GM19467 (cell line): Measurements from ENCODE around the gene DDX27.
A peak's percentile ranks its signal among the peaks of the same experiment; 100 is the strongest.
"Not testable (repeated sequence)": the region's sequence is repeated elsewhere in the genome, so short reads cannot be mapped to it uniquely, and the experiment has no call there.

Experiments used
- ATAC-seq: cut with Tn5 transposase; IDR thresholded peaks from one replicate; pipeline ENCODE4 v1.9.1; 2021; ENCODE audit warnings: mild to moderate bottlenecking, moderate library complexity; ENCODE audit not compliant: unreplicated experiment

DDX27 gene

DNA sequence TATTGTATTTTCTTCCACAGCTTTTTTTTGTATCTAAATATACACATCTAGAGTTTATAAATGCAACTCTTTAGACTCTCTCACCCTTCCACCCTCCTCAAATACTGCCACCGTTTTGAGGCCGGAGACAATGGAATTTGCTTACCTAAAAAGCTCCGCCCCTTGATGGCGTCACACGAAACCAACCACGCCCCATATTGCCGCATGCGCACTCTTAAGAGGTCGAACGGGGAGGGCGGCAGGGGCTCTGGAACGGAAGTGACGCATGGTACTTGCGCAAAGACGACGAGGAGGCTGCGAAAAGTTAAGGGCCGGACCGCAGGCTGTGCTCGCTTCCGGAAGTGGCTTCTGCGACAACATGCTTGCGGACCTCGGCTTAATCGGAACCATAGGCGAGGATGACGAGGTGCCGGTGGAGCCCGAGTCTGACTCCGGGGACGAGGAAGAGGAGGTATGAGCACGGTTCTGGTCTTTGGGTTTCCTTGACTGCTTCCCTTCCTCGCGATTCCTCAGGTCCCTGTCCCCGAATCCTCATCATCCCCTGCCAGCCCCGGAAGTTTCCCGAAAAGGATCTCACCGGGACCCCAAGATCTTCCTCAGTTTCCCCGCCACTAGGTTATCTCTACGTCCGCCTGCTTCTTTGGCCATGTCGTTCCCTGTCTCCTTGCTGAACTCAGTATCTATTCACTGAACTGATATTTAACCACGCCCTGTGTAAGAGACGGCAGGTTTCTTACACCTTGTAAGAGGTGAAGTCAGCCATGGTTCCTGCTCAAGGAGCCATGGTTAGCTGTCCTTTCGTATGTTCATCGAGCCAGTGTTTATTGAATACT is at the start of gene DDX27:
DDX27 (plus strand) TSS at position 326 of the 833 bp plus-strand sequence; CDS start at position 359, 33 bp downstream.
- peak; percentile 90 for ATAC-seq

DNA sequence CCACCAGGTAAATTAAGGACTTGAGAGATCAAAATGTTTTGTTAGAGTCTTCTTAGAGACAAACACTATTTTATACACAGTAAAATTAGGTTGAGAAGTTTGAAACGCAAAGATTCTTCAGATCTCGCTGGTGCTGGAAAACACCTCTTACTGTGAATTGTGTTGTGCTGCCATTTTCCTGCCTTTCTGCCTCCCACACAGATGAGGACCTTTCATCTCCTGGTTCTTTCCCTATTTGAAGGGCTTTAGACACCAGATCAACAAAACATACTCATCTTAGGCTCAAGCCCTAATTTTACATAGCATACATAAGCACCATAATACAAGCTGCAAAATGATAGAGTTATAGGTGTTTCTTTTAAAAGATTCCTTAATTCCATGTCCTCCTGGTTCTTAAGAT is 49.7 kb upstream of the DDX27 start:
- ATAC-seq: no peak

DNA sequence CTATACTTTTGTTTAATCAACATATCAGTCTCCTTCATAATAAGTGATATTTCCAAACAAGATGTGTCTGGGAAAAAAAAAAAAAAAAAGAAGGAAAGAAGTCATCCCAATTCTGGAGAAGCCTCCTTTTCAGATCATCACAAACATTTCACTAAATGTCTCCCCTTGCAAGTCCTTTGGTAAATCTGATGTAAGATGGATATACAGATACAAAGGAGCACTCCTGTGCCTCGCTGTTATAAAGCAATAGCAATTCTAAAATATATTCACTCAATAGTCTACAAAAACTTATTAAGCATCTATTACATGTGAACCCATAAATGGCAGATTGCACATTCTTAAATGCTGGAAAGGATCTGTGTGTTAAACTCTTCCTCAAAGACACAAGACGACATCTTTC is 48.5 kb upstream of the DDX27 start:
- no peak for ATAC-seq

DNA sequence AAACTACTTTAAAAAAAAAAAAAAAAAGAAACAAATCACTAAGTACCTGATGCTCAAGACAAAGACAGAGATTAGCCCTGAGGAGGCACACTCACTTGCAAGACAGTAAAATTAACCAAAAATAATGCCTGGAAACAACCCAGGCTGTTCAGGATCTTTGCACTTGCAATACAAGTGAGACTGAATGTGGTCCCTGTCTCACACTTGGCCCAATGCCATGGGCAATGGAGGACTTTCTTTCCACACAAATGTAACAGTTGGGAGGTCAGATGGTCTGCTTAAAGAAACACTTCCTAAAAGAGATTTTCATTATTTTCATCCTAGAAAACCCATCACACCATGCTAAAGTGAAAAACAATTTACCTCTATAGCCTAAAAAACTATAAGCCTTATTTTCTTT is 47.3 kb upstream of the DDX27 start:
- ATAC-seq: no peak

DNA sequence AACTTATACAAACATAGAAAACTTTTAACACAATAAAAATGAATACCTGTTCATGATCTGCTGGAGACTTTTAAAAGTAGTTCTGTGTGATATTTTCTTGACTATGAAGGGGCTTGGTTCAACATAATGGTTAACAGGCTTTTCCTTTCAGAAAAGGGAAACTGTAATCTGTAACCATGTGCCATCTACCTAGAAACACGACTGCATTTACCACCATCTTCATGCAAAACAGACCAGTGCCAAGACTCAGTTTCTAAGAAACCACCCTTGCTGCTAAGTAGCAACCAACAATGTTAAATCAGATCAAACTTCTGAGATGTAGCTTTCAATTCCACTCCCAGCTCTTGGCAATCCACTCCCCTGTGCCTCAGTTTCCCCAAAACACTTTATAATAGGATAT is 46.8 kb upstream of the DDX27 start:
- ATAC-seq: no peak

DNA sequence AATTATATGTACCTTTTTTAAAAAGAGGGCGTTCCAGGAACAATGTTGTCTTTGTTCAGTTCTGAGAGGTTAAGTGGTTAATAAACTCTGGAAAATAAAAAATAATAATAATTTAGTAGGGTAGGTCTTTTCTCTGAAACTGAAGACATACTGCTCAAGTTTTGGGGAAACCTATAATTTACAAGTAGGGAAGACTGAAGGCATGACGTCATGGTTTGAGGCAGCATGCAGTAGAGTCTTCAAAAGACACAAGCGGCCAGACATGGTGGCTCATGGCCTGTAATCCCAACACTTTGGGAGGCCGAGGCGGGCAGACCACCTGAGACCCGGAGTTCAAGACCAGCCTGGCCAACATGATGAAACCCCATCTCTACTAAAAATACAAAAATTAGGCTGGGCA is 45.0 kb upstream of the DDX27 start:
- no peak for ATAC-seq

GRCh38 chr20:49179368-49180277 is 39.6 kb upstream of the DDX27 start:
- ATAC-seq: no peak

GRCh38 chr20:49181265-49181877 is 37.8 kb upstream of the DDX27 start:
- no peak for ATAC-seq

DNA sequence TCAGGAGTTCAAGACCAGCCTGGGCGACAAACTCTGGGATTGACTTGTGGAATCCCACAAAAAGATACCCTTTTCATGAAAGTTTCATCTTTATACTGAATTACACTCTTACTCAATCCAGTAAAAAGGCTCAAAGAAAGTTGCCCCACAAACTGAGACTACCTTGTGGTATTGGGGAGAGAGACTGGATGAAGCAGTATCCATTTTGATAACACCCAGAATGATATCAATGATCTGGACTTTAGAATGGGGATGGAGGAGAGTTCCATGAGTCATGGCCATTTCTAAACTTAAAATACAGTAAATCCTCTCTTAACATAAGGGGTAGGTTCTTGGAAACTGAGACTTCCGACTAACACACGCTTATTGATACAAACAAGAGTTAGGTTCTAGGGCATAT is 35.8 kb upstream of the DDX27 start:
- ATAC-seq: no peak

- ATAC-seq: not testable (repeated sequence)
Observed at GRCh38 chr20:49184084-49184501, 35.1 kb upstream of the DDX27 start.

DNA sequence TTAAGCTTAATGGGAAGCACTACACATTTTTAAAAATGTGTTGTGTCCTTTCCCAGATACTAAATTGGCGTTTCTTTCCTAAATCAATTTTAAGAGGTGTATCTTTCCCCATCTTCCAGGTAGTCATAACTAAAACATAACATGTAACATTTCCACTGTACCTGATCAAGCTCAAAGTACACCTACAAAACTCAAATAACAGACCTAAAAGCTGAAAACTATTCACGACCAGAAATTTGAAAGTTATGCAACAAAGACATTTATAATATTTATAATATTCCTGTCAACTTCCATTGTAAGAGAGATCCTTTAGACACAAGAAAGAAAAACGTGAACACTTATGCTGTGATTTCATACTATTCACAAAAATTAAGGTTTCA is 34.5 kb upstream of the DDX27 start:
- no peak for ATAC-seq

DNA sequence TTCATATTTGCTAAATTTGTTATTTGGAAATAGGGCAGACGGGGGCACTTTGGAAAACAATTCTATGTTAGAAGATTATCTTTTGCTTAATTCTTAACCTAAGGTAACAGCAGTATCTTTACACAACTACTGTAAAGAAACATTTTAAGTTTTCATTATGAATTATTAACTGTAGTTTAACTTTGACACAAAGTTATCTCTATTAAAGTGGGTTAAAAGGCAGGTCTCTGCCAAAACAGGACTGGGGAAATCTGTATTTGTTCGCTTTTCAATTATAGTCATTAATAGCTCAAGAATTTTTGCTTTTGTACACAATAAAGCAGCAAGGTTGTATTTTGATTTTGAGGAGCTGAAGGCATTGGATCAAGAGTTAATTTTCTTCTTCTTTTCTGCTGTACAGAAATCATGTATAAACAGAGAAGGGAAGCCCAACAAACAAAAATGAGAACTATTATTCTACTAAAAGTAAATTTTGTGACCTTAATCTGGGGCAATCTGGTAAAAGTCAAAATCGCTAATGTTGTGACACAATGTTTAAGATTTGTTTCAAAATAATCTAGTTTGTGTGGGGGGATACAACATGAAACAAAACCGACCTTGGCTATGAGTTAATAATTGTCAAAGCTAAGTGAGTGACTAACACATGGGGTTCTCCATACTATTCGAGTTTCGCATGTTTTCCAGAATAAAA is 34.0 kb upstream of the DDX27 start:
- ATAC-seq: no peak

DNA sequence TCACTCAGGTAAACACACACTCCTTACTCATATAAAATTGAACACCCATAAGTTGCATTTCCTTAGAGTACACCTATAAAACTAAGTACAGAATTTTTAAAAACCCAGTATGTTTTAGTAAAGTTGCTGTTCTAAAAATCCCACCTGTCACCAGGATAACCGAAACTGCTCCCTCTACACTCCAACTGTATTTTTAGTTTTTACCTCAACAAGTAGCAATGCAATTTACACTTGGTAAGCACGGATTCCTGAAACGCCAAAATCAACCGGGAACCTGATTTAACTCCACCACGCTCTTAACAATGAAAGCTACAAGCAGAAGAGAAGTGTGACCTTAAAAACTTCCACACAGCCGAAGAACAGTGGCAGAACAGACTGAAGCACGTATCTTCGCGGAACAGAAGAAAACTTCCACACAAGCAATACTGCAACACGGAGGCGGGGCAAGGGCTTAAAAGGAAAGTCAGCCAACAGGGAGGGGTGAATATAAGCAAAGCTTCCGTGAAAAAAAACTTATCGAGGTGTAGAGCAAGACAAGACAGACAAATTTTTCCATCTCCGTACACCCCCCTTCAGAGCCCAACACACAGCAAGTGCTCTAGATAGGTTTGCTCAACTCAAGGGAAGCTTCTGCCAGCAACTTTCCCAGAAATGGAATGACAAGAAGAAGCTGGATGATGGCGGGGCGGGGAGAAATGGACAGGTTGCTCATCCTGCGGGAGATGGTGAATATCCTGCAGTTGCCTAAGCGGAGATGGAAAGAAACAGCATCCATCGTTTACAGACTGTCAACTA is 32.5 kb upstream of the DDX27 start:
- ATAC-seq: no peak

GRCh38 chr20:49187330-49187850 is 31.8 kb upstream of the DDX27 start:
- no peak for ATAC-seq

DNA sequence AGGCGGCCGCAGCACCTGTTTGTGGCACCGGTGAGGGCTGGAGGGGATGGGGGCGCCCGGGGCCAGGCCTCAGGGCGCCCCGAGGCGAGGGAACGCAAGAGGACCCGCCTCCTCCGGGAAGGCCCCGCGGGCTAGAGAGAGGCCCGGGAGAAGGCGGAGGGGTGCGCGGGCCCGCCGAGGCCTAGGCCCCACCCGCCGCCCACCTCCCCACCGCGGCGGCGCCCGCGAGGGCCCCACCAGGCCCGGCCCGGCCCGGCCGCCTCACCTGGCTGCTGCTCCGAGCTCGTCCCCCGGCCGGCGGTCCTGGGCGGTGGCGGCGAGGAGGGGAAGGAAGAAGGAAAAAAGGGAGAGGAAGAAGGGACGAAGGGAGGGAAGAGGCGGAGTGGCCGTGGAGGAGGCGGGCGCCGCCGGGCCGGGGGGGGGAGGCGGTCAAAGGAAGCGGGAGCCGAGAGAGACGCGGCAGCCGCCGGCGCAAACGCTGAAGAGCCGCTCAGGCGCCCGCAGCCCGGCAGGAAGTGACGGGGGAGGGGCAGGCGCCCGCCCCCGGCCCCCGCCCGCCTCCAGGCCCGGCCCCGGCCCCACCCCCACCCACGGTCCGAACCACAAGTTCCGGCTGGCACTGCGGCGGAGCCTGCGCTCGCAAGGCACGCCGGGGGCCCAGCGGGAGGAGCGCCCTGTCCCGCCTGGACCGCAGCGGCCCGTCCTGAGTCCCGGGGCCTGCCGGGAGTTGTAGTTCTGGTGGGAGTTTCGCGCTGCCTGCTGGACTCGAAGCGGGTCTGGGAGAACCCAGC is 31.2 kb upstream of the DDX27 start, which contains the start of gene STAU1:
STAU1 (minus strand) TSS at position 484 of the 791 bp plus-strand sequence. CDS start 22,133 bp downstream, outside the sequence.
- ATAC-seq: peak; percentile 87

DNA sequence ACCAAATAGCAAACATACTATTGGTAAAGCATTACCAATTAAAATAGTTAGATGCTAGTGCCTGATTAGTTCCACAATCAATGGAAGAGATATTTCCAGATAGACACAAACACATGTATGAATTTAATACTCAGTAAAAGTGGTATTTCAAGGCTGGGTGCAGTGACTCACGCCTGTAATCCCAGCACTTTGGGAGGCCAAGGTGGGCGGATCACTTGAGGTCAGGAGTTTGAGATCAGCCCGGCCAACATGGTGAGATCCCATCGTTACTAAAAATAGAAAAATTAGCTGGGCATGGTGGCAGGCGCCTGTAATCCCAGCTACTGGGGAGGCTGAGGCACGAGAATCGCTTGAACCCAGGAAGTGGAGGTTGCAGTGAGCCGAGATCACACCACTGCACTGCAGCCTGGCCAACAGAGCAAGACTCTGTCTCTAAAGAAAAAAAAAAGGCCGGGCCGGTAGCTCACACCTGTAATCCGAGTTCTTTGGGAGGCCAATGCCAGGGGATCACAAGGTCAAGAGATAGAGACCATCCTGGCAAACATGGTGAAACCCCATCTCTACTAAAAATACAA is 26.2 kb upstream of the DDX27 start:
- not testable (repeated sequence) for ATAC-seq

DNA sequence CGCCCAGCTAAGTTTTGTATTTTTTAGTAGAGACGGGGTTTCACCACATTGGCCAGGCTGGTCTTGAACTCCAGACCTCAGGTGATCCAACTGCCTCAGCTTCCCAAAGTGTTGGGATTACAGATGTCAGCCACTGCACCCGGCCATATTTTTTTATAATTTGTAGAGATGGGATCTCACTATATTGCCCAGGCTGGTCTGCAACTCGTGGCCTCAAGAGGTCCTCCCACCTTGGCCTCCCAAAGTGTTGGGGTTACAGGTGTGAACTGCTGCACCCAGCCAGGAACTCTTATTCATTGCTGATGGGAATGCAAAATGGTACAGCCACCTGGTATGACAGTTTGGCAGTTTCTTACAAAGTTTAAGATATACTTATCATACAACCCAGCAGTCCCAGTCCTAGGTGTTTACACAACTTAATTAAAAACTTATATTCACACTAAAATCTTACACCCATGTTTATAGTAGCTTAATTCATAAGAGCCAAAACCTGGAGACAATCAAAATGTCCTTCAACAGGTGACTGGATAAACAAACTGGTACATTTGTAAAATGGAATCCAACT is 19.4 kb upstream of the DDX27 start:
- ATAC-seq: no peak

DNA sequence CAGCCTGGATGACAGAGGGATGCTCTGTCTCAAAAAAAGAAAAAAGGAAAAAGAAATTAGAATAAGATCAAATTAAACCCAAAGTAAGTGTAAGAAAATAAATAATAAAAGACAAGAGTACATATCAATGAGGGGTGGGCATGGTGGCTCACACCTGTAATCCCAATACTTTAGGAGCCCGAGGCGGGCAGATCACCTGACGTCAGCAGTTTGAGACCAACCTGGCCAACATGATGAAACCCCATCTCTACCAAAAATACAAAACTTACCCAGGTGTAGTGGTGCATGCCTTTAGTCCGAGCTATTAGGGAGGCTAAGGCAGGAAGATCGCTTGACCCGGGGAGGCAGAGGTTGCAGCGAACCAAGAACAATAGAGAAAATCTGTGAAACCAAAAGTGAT is 16.2 kb upstream of the DDX27 start:
- ATAC-seq: no peak
